CD4-positive, alpha-beta T cell treated with Interleukin-21 for 1 hour (primary cell): ENCODE data around the gene KLHL15.
"Not testable (repeated sequence)": the region's sequence is repeated elsewhere in the genome, so short reads cannot be mapped to it uniquely, and the experiment has no call there.

Experiments used
- DNase-seq: peaks from one replicate; pipeline ENCODE4 v3.0.0-alpha.2; 2020

The KLHL15 gene, protein sequence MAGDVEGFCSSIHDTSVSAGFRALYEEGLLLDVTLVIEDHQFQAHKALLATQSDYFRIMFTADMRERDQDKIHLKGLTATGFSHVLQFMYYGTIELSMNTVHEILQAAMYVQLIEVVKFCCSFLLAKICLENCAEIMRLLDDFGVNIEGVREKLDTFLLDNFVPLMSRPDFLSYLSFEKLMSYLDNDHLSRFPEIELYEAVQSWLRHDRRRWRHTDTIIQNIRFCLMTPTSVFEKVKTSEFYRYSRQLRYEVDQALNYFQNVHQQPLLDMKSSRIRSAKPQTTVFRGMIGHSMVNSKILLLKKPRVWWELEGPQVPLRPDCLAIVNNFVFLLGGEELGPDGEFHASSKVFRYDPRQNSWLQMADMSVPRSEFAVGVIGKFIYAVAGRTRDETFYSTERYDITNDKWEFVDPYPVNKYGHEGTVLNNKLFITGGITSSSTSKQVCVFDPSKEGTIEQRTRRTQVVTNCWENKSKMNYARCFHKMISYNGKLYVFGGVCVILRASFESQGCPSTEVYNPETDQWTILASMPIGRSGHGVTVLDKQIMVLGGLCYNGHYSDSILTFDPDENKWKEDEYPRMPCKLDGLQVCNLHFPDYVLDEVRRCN

GRCh38 chrX:24027086-24027485 is at the start of gene KLHL15:
Gene KLHL15, minus strand, starts transcription at chrX:24027186. Its CDS starts 20,493 bp downstream, at chrX:24006693.
- no peak for DNase-seq

DNA sequence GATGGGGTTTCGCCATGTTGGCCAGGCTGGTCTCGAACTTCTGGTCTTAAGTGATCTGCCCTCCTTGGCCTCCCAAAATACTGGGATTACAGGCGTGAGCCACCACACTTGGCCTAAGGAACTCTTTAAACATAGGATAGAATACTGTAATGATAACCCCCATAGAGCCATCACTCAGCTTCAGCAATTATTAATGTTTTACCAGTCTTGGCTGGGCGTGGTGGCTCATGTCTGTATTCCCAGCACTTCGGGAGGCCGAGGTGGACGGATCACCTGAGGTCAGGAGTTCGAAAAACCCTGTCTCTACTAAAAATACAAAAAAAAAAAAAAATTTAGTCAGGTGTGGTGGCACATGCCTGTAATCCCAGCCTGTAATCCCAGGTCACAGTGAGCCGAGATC is 42.9 kb upstream of the KLHL15 start:
- no peak for DNase-seq

DNA sequence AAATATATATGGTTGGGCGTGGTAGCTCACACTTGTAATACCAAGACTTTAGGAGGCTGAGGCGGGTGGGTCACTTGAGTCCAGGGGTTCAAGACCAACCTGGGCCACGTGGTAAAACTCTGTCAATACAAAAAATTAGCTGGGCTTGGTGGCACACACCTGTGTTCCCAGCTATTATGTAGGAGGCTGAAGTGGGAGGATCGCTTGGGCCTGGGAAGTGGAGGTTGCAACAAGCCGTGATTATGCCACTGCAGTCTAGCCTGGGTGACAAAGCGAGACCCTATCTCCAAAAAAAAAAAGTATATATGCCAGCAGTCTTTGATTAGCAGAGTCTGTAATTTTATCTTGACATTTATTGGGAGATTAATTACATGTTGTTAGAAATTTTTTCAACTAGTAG is 36.5 kb upstream of the KLHL15 start:
- DNase-seq = no peak

DNA sequence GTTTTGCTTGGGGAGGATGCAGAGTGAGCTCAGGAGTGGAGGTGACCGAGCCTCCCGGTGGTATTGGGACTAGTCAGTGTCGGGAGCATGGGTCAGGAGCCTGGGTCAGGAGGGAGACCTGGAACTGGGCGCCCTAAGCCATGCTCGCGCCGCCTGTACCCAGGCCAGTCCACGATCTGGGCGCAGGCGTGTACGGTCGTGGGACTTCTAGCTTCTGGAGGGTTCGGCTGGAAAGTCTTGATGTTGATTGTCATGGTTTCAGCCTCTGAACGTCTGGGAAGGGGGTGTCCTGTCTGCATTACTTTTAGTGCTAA is 28.0 kb upstream of the KLHL15 start:
- no peak for DNase-seq

GRCh38 chrX:24054182-24055042 is 27.4 kb upstream of the KLHL15 start, which contains the start of gene EIF2S3:
Gene EIF2S3, plus strand, starts transcription at chrX:24054956. Its CDS starts 13 bp downstream, at chrX:24054969.
- peak; percentile 91 for DNase-seq

GRCh38 chrX:24050522-24051318 is 23.7 kb upstream of the KLHL15 start:
- DNase-seq = peak; percentile 2

DNA sequence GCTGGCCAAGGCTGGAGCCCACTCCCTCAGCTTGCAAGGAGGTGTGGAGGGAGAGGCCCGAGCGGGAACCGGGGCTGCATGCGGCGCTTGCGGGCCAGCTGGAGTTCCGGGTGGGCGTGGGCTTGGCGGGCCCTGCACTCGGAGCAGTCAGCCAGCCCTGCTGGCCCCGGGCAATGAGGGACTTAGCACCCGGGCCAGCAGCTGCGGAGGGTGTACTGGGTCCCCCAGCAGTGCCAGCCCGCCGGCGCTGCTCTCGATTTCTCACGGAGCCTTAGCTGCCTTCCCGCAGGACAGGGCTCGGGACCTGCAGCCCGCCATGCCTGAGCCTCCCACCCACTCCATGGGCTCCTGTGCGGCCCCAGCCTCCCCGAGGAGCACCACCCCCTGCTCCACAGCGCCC is 22.7 kb upstream of the KLHL15 start:
- DNase-seq = not testable (repeated sequence)

DNA sequence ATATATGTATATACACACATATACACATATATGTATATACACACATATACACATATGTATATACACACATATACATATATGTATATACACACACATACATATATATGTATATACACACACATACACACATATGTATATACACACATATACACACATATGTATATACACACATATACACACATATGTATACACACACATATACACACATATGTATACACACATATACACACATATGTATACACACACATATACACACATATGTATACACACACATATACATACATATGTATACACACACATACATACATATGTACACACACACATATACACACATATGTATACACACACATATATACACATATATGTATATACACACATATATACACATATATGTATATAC is 19.1 kb upstream of the KLHL15 start:
- DNase-seq = not testable (repeated sequence)

- DNase-seq = no peak
Measured at GRCh38 chrX:24037729-24038128, 10.7 kb upstream of the KLHL15 start.

DNA sequence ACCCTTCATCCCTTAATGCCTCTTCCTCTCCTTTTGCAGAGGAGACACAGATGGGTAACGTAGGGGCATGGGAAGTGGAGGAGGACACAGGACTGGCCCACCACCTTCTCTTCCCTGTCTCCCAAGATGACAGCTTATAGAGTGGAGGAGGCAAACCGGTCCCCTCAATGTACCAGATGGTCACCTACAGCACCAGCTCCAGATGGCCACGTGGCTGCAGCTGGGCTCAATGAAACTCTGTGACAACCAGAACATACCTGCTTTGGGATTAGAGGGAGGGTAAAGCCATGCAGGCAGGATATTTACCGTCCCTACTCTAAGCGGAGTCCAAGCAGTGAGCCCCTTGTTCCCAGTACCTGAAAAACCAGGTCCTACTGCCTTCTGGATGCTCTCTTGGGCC is 7.5 kb upstream of the KLHL15 start:
- no peak for DNase-seq

DNA sequence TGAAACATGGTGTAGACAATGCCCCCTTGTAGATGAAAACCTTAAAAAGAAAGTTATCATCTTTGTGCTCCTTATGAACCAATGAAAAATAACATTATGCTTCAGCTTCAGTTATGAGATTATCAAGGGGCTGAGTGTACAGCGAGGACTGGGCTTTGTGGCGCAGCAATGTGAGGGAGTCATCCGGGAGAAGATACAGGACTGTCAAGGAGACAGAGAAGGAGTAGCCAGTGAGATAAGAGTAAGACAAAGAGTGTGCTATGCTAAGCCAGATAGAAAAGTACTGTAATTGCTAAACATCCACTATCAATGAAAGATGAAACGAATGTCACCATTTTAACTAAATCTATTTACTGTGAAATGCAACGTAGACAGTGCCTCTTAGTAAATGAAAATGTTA is 3.6 kb upstream of the KLHL15 start:
- no peak for DNase-seq

GRCh38 chrX:24027985-24028384 is 999 bp upstream of the KLHL15 start:
- DNase-seq = no peak

GRCh38 chrX:24026432-24026831 is 554 bp downstream of the KLHL15 start:
- DNase-seq = no peak

DNA sequence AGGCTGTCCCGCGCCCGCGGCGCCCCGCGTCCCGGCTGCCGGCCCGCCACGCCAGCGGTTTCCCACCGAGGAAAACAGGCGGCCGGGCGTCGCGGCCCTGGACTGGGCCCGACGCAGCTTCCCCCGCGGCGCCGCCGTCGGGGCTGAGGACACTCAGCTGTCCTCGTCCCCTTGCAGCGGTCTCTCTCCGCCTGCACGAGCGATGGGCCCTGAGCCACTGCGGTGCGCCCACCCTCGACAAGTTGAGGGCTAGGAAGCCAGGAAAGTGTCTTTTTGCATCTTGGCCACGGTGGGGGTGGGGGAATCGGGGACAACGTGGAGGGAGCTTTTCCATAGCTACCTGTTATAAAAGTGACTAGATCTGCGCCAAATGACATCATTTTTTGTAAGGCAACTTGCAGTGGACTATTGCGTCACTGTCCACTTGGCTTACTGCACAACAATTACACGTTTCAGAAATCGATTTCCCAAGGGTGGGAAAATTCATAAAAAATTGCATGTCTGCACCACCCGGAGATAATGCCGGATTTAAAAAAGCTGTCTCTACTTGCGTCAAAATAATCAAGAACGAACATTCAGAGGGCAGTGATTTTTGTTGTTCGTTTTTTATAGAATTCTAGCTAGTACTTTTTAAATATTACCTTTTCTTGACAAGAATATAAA is 1.1 kb downstream of the KLHL15 start:
- DNase-seq = peak; percentile 36

GRCh38 chrX:24024819-24025740 is 1.9 kb downstream of the KLHL15 start:
- DNase-seq = peak; percentile 84

- no peak for DNase-seq
Measured at GRCh38 chrX:24023972-24024669, 2.9 kb downstream of the KLHL15 start.

- no peak for DNase-seq
Measured at GRCh38 chrX:24023544-24023943, 3.4 kb downstream of the KLHL15 start.

GRCh38 chrX:24020306-24020876 is 6.6 kb downstream of the KLHL15 start:
- DNase-seq = no peak

DNA sequence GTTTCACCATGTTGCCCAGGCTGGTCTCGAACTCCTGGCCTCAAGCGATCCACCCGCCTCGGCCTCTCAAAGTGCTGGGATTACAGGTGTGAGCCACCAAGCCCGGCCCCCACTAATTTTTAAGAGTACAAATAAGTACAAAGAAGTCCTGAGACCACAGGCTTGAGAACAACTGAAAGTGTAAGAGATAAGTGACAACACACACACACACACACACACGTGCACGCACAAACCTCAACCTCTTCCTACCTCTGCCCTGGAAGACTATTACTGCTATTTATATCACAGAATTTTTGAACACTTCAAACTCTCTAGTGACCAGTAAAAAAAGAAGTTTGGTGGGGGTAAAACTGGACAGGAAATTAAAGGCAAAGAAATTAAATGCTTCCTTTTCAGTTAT is 7.5 kb downstream of the KLHL15 start:
- DNase-seq = peak; percentile 40

GRCh38 chrX:24018809-24019208 is 8.2 kb downstream of the KLHL15 start:
- DNase-seq = no peak
